Spleen (tissue), 11 donors: ENCODE measurements around the gene CNDP2. TPM values are rescaled to one million over a fixed set of nuclear protein-coding genes. Genes with fewer than 3 reads are reported as not detected.
A peak's percentile ranks its signal among the peaks of the same experiment; 100 is the strongest.
"Not testable (repeated sequence)": the region's sequence is repeated elsewhere in the genome, so short reads cannot be mapped to it uniquely, and the experiment has no call there.

ENCODE experiments used
- DNase-seq: peaks from one replicate; pipeline ENCODE4 v3.0.0-alpha.2; 2020
- H3K27ac ChIP-seq, 8 donors: fragments of 200-600 bp; sonication (generic) in 7 of 8; 1 replicate in 4 of 8; 2 replicates in 4 of 8; pipeline versions ENCODE4 v1.5.0 to v1.8.0; 2016 to 2021; ENCODE audit warnings: inconsistent platforms in 4 of 8, mild to moderate bottlenecking in 4 of 8, moderate library complexity in 1 of 8
- H3K27me3 ChIP-seq, 7 donors: fragments of 200-600 bp; sonication (generic) in 6 of 7; replicated peaks in 1 of 7; 1 replicate in 4 of 7; 2 replicates in 3 of 7; pipeline versions ENCODE4 v1.5.0 to v1.8.0; 2016 to 2021; ENCODE audit warnings: inconsistent platforms in 3 of 7, mild to moderate bottlenecking in 1 of 7
- H3K36me3 ChIP-seq, 6 donors: fragments of 200-600 bp; sonication (generic) in 5 of 6; 1 replicate in 4 of 6; 2 replicates in 2 of 6; pipeline versions ENCODE4 v1.5.0 to v1.8.0; 2016 to 2021; ENCODE audit warnings: inconsistent platforms in 2 of 6
- H3K4me1 ChIP-seq, 6 donors: fragments of 200-600 bp; sonication (generic) in 5 of 6; 1 replicate in 3 of 6; 2 replicates in 3 of 6; pipeline versions ENCODE4 v1.5.0 to v1.8.0; 2016 to 2021; ENCODE audit warnings: inconsistent platforms in 3 of 6
- H3K4me3 ChIP-seq, 8 donors: fragments of 200-600 bp; sonication (generic) in 7 of 8; 1 replicate in 4 of 8; 2 replicates in 4 of 8; pipeline versions ENCODE4 v1.5.0 to v1.8.0; 2016 to 2021; ENCODE audit warnings: inconsistent platforms in 4 of 8, mild to moderate bottlenecking in 4 of 8, moderate library complexity in 2 of 8
- H3K9me3 ChIP-seq, 8 donors: fragments of 200-600 bp; sonication (generic) in 7 of 8; 1 replicate in 4 of 8; 2 replicates in 4 of 8; pipeline versions ENCODE4 v1.5.0 to v1.8.0; 2016 to 2021; ENCODE audit warnings: inconsistent platforms in 4 of 8
- CTCF ChIP-seq, 11 experiments: fragments of 200-600 bp in 7 of 11; fragments of 450-650 bp in 4 of 11; sonication (generic) in 4 of 11; IDR thresholded peaks in 8 of 11; conservative IDR thresholded peaks in 3 of 11; 1 replicate in 7 of 11; 2 replicates in 4 of 11; pipeline versions ENCODE4 v1.4.0 to v1.8.0; 2016 to 2021; ENCODE audit warnings: antibody characterized with exemption in 11 of 11, inconsistent platforms in 4 of 11, mild to moderate bottlenecking in 1 of 11
- POLR2A ChIP-seq, 3 donors: fragments of 450-650 bp; IDR thresholded peaks; one replicate each; pipeline ENCODE4 v1.5.1; 2017; ENCODE audit warnings: antibody characterized with exemption in 3 of 3, mild to moderate bottlenecking in 1 of 3
- POLR2AphosphoS5 ChIP-seq, 3 donors: sonication (generic); formaldehyde crosslinking; IDR thresholded peaks; one replicate each; pipeline ENCODE4 v1.5.1; 2017; ENCODE audit warnings: antibody characterized with exemption in 3 of 3
- WGBS, 5 donors: extraction: QIAGEN DNeasy Blood & Tissue Kit in 3 of 5; methylation state at CpG; one replicate each; pipeline versions ENCODE4 v1.1.5 to v1.1.7; 2013 to 2018; 5-methylcytosine and 5-hydroxymethylcytosine counted together
- intact Hi-C: fragments of 100-400 bp; cut with DNase I; formaldehyde crosslinking; loops from one replicate; pipeline ENCODE4 v1.15.0; 2023; ENCODE audit warnings: low total_unique reads
- polyA plus RNA-seq, 3 donors: library from polyadenylated mRNA; stranded (reverse); fragments of 200-250 nt; gene quantifications; one replicate each; pipeline ENCODE4 v1.2.1, GENCODE V29; 2013
- total RNA-seq, 7 donors: library from RNA; depleted of rRNA in 3 of 7; stranded (reverse); fragments of >200 nt in 3 of 7; fragmentation: NEBNext Ultra II Directional in 4 of 7; extraction: Animal tissue kit (Norgen Biotek cat#: 25700) in 4 of 7; gene quantifications; one replicate each; pipeline versions ENCODE4 v1.1.0 to v1.2.1, GENCODE V29; 2016 to 2021
- donor health status: healthy with polysubstance abuse.
- donor health status: DM: no; HTN: no; CAD: no; lungs with moderate emphysema.
- donor health status: DM: no; HTN: no; CAD: no.
- donor health status: Bipolar disorder and iron deficiency.
- donor health status: healthy.
- donor health status: DM: no; HTN: no; CAD: no.
- donor health status: DM: yes; HTN: yes; CAD: no.

Gene CNDP2
- total and polyA plus RNA-seq, 10 donors: 102 to 310 (median 271) TPM

GRCh38 chr18:74522635-74523548 lies 26.7 kb downstream of the CNDP2 start:
- peaks cover 0 to 14% (median 2%) of the 10 kb centered on the region in 6 donors for H3K4me1 ChIP-seq
- intact Hi-C loops: no loop called here
- H3K27ac ChIP-seq: peak overlapping the region in 1 of 8 donors; percentile 60
- TF ChIP-seq POLR2AphosphoS5 (IDR thresholded peaks at IDR 0.05) (peak; percentile 4 to 51 (median 33)), POLR2A (IDR thresholded peaks at IDR 0.05) (no peak), CTCF (IDR thresholded peaks at IDR 0.05 in 8 of 11, conservative IDR thresholded peaks at IDR 0.05 in 3 of 11) (no peak)
- peaks cover 7 to 53% (median 38%) of the 10 kb centered on the region in 6 donors for H3K36me3 ChIP-seq
- H3K9me3 ChIP-seq: no peaks in the 10 kb centered on the region
- 88 to 95% (median 89%) methylated on average over 22 to 23 of the region's 23 CpGs for WGBS, 5 donors
- H3K27me3 ChIP-seq: no peaks in the 10 kb centered on the region
- DNase-seq: peak; percentile 70
- H3K4me3 ChIP-seq: no peak overlapping the region

DNA sequence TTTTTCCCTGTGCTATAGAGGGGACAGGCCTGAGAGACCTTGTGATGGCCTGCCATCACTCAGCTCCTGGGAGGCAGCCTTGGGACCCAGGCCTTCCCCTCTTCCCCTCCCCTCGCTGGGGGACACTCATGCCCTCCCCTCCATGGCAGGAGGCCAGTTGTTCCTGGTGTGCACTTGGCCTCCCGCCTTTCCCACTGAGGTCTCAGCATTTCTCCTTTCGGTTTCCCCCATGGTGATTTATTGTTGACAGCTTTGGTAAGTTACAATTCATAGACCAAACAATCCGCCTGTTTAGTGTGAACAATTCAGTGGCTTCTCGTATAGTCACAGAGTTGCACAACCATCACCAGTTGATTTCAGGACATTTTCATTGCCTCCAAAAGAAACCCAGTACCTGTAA lies 27.9 kb downstream of the CNDP2 start:
- peak overlapping the region in 5 of 8 donors; percentile 39 to 60 (median 55) for H3K27ac ChIP-seq
- peaks cover 0 to 14% (median 2%) of the 10 kb centered on the region in 6 donors for H3K4me1 ChIP-seq
- no peaks in the 10 kb centered on the region for H3K27me3 ChIP-seq
- no peak overlapping the region for H3K4me3 ChIP-seq
- H3K36me3 ChIP-seq: peaks cover 7 to 41% (median 26%) of the 10 kb centered on the region in 6 donors
- WGBS, 5 donors: 10 to 44% (median 14%) methylated on average over 4 to 5 of the region's 5 CpGs
- H3K9me3 ChIP-seq: no peaks in the 10 kb centered on the region
- TF ChIP-seq POLR2AphosphoS5 (IDR thresholded peaks at IDR 0.05): peak in 1 of 3 donors; percentile 58
- no peak for TF ChIP-seq CTCF (IDR thresholded peaks at IDR 0.05 in 8 of 11, conservative IDR thresholded peaks at IDR 0.05 in 3 of 11)
- no peak for TF ChIP-seq POLR2A (IDR thresholded peaks at IDR 0.05)
- DNase-seq: peak; percentile 73
- intact Hi-C loops: no loop called here

GRCh38 chr18:74524915-74525314 lies 28.8 kb downstream of the CNDP2 start:
- H3K27ac ChIP-seq: peak overlapping the region in 3 of 8 donors; percentile 45 to 60 (median 55)
- WGBS, 5 donors: 91 to 96% (median 95%) methylated on average over 7 of the region's 7 CpGs

DNA sequence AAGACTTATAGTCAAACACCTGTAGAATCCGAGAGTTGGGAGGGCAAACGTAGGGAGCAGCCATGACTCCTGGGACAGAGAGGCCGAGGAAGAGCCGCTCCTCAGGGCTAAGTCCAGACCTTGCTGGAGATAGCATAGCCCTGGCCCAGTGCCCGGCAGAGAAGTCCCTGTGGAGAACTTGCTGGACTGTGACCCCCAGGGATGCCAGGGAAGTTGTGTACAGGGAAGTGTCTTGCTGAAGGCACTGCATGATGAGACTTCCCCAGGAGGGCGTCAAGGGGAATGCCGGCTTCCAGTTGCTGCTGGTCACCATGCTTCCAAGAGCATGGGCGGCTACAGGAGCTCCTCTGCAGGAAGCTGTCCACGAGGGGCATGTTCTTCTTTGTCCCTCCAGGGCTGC lies 29.6 kb downstream of the CNDP2 start:
- Histone ChIP-seq H3K9me3 (no peaks in the 10 kb centered on the region), H3K36me3 (peaks cover 0 to 24% (median 10%) of the 10 kb centered on the region in 6 donors), H3K4me3 (no peak overlapping the region), H3K27me3 (no peaks in the 10 kb centered on the region), H3K4me1 (peaks cover 0 to 14% (median 2%) of the 10 kb centered on the region in 6 donors), H3K27ac (no peak overlapping the region)
- 92 to 95% (median 93%) methylated on average over 9 of the region's 9 CpGs for WGBS, 5 donors
- peak; percentile 55 for DNase-seq
- intact Hi-C loops: no loop called here
- TF ChIP-seq CTCF (IDR thresholded peaks at IDR 0.05 in 8 of 11, conservative IDR thresholded peaks at IDR 0.05 in 3 of 11) (no peak), POLR2AphosphoS5 (IDR thresholded peaks at IDR 0.05) (peak in 2 of 3 donors; percentile 10 to 21), POLR2A (IDR thresholded peaks at IDR 0.05) (no peak)

More at GRCh38 chr18:74524915-74525314, 28.8 kb downstream of the CNDP2 start:
- intact Hi-C loops, H3K4me3 ChIP-seq, H3K9me3 ChIP-seq, H3K27me3 ChIP-seq: not testable (repeated sequence)
- peak; percentile 15 for DNase-seq
- Histone ChIP-seq H3K4me1 (peaks cover 0 to 14% (median 2%) of the 10 kb centered on the region in 6 donors), H3K36me3 (peaks cover under 1 to 33% (median 18%) of the 10 kb centered on the region in 6 donors)
